ENCODE results near the gene PNCK.

DNA sequence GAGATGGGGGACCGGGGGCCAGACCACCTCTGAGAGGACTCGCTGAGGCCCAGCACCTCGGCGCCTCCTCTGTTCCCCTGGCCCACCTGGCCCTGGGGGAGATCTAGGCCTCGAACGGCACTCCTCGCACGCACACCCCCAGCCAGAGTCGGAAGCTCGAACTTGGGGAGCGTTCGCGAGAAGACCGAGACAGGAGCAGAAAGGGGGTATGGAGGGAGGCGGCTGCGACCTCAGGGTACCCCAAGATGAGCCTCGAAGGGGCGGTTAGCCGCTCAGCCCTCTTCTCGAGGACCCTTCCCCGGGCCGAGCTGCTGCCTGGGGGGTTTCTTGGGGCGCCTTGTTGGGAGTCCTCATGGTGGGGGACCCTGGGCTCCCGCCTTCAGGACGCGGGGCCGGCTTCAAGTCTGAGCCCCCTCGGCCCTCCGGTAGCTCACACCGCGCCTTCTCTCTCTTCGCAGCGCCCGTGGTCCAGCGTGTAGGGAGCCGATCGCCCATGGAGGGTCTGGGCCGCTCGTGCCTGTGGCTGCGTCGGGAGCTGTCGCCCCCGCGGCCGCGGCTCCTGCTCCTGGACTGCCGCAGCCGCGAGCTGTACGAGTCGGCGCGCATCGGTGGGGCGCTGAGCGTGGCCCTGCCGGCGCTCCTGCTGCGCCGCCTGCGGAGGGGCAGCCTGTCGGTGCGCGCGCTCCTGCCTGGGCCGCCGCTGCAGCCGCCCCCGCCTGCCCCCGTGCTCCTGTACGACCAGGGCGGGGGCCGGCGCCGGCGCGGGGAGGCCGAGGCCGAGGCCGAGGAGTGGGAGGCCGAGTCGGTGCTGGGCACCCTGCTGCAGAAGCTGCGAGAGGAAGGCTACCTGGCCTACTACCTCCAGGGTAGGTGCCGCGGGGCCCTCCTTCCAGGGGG, 25.9 kb downstream of the PNCK start:
- TF ChIP-seq, protein P1, sequence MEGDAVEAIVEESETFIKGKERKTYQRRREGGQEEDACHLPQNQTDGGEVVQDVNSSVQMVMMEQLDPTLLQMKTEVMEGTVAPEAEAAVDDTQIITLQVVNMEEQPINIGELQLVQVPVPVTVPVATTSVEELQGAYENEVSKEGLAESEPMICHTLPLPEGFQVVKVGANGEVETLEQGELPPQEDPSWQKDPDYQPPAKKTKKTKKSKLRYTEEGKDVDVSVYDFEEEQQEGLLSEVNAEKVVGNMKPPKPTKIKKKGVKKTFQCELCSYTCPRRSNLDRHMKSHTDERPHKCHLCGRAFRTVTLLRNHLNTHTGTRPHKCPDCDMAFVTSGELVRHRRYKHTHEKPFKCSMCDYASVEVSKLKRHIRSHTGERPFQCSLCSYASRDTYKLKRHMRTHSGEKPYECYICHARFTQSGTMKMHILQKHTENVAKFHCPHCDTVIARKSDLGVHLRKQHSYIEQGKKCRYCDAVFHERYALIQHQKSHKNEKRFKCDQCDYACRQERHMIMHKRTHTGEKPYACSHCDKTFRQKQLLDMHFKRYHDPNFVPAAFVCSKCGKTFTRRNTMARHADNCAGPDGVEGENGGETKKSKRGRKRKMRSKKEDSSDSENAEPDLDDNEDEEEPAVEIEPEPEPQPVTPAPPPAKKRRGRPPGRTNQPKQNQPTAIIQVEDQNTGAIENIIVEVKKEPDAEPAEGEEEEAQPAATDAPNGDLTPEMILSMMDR (IDR thresholded peaks at IDR 0.05) = no peak
- no peak for TF ChIP-seq POLR2A (IDR thresholded peaks at IDR 0.05)
